ENCODE data around the gene STING1.

STING1 gene

GRCh38 chr5:139468421-139468931, 14.1 kb downstream of the STING1 start:
- no peak for DNase-seq

- DNase-seq: no peak
Observed at GRCh38 chr5:139462586-139463276, 19.8 kb downstream of the STING1 start, which contains the start of gene ECSCR. ECSCR (minus strand) TSS chr5:139462743; CDS start chr5:139462670, 73 bp downstream.

- no peak for DNase-seq
Observed at GRCh38 chr5:139461698-139462097, 20.9 kb downstream of the STING1 start.

GRCh38 chr5:139461176-139461575, 21.4 kb downstream of the STING1 start:
- DNase-seq: no peak

GRCh38 chr5:139460455-139460854, 22.1 kb downstream of the STING1 start:
- DNase-seq: no peak

- no peak for DNase-seq
Observed at GRCh38 chr5:139459451-139459934, 23.1 kb downstream of the STING1 start.

- DNase-seq: peak in 1 of 51 donors; percentile 10
Observed at GRCh38 chr5:139458580-139459407, 23.8 kb downstream of the STING1 start.

- no peak for DNase-seq
Observed at GRCh38 chr5:139457653-139458306, 24.8 kb downstream of the STING1 start.

GRCh38 chr5:139457241-139457640, 25.3 kb downstream of the STING1 start:
- no peak for DNase-seq

- no peak for DNase-seq
Observed at GRCh38 chr5:139456776-139457175, 25.8 kb downstream of the STING1 start.

GRCh38 chr5:139454568-139455290, 27.8 kb downstream of the STING1 start:
- DNase-seq: no peak

GRCh38 chr5:139453683-139454567, 28.6 kb downstream of the STING1 start:
- no peak for DNase-seq

GRCh38 chr5:139451878-139452660, 30.5 kb downstream of the STING1 start:
- DNase-seq: no peak

- no peak for DNase-seq
Observed at GRCh38 chr5:139451176-139451575, 31.4 kb downstream of the STING1 start.

- DNase-seq: no peak
Observed at GRCh38 chr5:139446956-139447779, 35.4 kb downstream of the STING1 start.

GRCh38 chr5:139445325-139446170, 37.0 kb downstream of the STING1 start:
- DNase-seq: no peak

GRCh38 chr5:139443831-139444453, 38.6 kb downstream of the STING1 start:
- DNase-seq: no peak

All from hypothalamus (tissue), 51 donors.